AG04450 (cell line): Measurements from ENCODE around the gene SLC27A4. TPM values are rescaled to one million over a fixed set of nuclear protein-coding genes. Genes with fewer than 3 reads are reported as not detected.

Experiments used
- CTCF ChIA-PET: fragments of 300-600, 350-600 bp; formaldehyde crosslinking; extraction: SDS; loops from one replicate; lab custom pipeline; 2022; ENCODE audit warnings: antibody characterized with exemption, inconsistent platforms; lab: Charles Lee
- POLR2A ChIA-PET: fragments of 350-600 bp; formaldehyde crosslinking; extraction: SDS; loops from one replicate; lab custom pipeline; 2021; ENCODE audit warnings: antibody characterized with exemption, inconsistent platforms; lab: Yijun Ruan, JAX
- DNase-seq: peaks from one replicate; pipeline ENCODE4 v3.0.0-alpha.2; 2011; ENCODE audit warnings: low read depth, low spot score
- H3K27ac ChIP-seq: one replicate; pipeline ENCODE4 v1.5.1; 2012; ENCODE audit warnings: low read depth, low read length, control low read depth
- H3K27me3 ChIP-seq: one replicate; pipeline ENCODE4 v1.6.0; 2012; ENCODE audit warnings: low read length; ENCODE audit not compliant: control insufficient read depth, insufficient read depth
- H3K4me3 ChIP-seq: 2 replicates; pipeline ENCODE4 v1.5.1; 2011; ENCODE audit warnings: mild to moderate bottlenecking, low read depth, low read length, control low read depth
- H3K9me3 ChIP-seq: 2 replicates; pipeline ENCODE4 v1.5.1; 2012; ENCODE audit warnings: low read length; ENCODE audit not compliant: control insufficient read depth, insufficient read depth
- CTCF ChIP-seq: IDR thresholded peaks from 2 replicates; pipeline ENCODE4 v1.5.1; 2011; ENCODE audit warnings: low read depth, low read length, control low read depth, inconsistent platforms
- polyA plus RNA-seq: library from polyadenylated mRNA; depleted of rRNA; stranded (reverse); fragments of >200 nt; gene quantifications from 2 replicates; pipeline ENCODE4 v1.2.3, GENCODE V29; 2011

The SLC27A4 gene
- polyA plus RNA-seq, 1 experiment = 7.7 TPM

- ChIA-PET CTCF (no interaction called here), POLR2A (interaction anchor here (0.6 kb wide), 1 partner anchor 89 kb away, joined by 7 read pairs; no protein-coding TSS in a partner anchor)
Measured at GRCh38 chr9:128369024-128369706, 28.8 kb downstream of the SLC27A4 start.

GRCh38 chr9:128370367-128370751 is 30.0 kb downstream of the SLC27A4 start:
- POLR2A ChIA-PET = interaction anchor here (0.7 to 1.9 kb wide), 4 partner anchors 8 to 475 kb away, joined by 3 to 20 read pairs (median 6); partner anchors contain the start of gene SPTAN1
- Histone ChIP-seq H3K4me3 (peak overlapping the region; percentile 88), H3K9me3 (no peaks in the 10 kb centered on the region), H3K27me3 (no peaks in the 10 kb centered on the region), H3K27ac (peak overlapping the region; percentile 95)
- CTCF ChIA-PET = interaction anchor here (1.0 to 2.5 kb wide), 3 partner anchors 9 to 49 kb away, joined by 3 to 21 read pairs (median 5); no protein-coding TSS in a partner anchor
- no peak for DNase-seq
- no peak for TF ChIP-seq CTCF

More at GRCh38 chr9:128369024-128369706, 28.8 kb downstream of the SLC27A4 start:
- H3K27ac ChIP-seq = no peak overlapping the region
- H3K9me3 ChIP-seq = no peaks in the 10 kb centered on the region
- H3K4me3 ChIP-seq = no peak overlapping the region
- no peak for TF ChIP-seq CTCF
- DNase-seq = no peak
- no peaks in the 10 kb centered on the region for H3K27me3 ChIP-seq

- DNase-seq = peak; percentile 88
- Histone ChIP-seq H3K27ac (peak within 1 kb of the TSS; percentile 95), H3K27me3 (no peaks in the 10 kb centered on the region), H3K4me3 (peak within 1 kb of the TSS; percentile 100), H3K9me3 (no peaks in the 10 kb centered on the region)
- TF ChIP-seq CTCF = 0 out of 2 replicates have a peak, but pooled peaks have one; percentile 4
- POLR2A ChIA-PET = interaction anchor here (0.5 to 1.9 kb wide), 7 partner anchors 9 to 501 kb away, joined by 3 to 20 read pairs (median 4); partner anchors contain the start of genes CERCAM and SPTAN1
- CTCF ChIA-PET = interaction anchor here (1.0 to 2.5 kb wide), 4 partner anchors 9 to 49 kb away, joined by 3 to 21 read pairs (median 5); no protein-coding TSS in a partner anchor
Measured at GRCh38 chr9:128370752-128371629, 30.7 kb downstream of the SLC27A4 start, which contains the start of gene URM1. Gene URM1, plus strand, starts transcription at chr9:128371374. Its CDS starts 7 bp downstream, at chr9:128371381.

- DNase-seq = no peak
- Histone ChIP-seq H3K27ac (peak overlapping the region; percentile 88), H3K9me3 (no peaks in the 10 kb centered on the region), H3K4me3 (peak overlapping the region; percentile 100), H3K27me3 (no peaks in the 10 kb centered on the region)
- POLR2A ChIA-PET = interaction anchor here (0.5 to 1.9 kb wide), 6 partner anchors 10 to 803 kb away, joined by 3 to 20 read pairs (median 6); partner anchors contain the start of genes CERCAM and SPTAN1
- CTCF ChIA-PET = interaction anchor here (1.1 to 2.5 kb wide), 3 partner anchors 10 to 48 kb away, joined by 5 to 21 read pairs (median 5); no protein-coding TSS in a partner anchor
- no peak for TF ChIP-seq CTCF
Measured at GRCh38 chr9:128371630-128372117, 31.3 kb downstream of the SLC27A4 start.
